ENCODE data around the gene SMIM29.
A peak's percentile ranks its signal among the peaks of the same experiment; 100 is the strongest.

SMIM29 gene

DNA sequence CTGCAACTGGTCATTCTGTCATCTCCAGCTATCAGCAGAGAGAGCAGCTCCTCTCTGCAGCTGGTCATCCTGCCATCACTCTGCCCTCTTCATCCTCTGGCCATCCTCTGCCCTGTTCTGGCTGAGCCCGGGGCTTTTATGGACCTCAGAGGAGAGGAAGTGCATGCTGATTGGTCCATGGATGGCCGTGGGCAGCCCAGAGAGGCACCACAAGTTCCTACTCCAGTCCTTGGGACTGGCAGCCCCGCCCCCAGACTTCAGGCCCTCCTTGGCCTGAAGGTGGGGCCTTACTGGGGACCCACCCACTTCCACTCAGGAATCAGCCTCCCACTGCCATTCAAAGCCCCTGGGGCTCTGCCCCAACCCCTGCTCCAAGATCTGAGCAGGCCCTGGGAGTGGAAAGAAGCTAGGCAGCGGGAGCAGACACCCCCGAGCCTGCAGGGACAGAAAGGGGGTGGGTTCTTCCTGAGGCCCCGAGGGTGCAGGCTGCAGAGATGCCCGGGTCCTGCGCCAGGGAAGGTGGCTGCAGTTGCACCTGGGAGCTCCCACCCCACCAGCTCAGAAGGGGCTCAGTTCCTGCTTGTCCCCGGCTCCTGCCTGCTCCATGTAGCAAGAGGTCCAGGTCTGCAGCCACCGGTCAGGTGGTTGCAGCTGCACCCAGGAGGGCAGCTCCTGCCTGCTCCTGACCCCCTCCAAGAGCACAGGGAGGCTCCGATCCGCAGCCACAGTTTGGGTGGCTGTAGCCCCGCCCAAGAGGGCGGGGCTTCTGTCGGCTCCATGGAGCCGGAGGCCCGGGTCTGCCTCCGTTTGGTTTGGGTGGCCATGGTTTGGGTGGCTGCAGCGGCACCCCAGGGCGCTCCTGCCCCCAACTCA is 46.2 kb downstream of the SMIM29 start:
- H3K4me3 ChIP-seq (replicated peaks; ENCODE audit: low read depth, low read length), result no peak overlapping the region
- no peak for DNase-seq (ENCODE audit: extremely low read depth, insufficient read length)
- H3K27me3 ChIP-seq (replicated peaks; ENCODE audit: control insufficient read depth, insufficient read depth, low read length), result no peaks in the 10 kb centered on the region
- H3K36me3 ChIP-seq (ENCODE audit: control insufficient read depth, insufficient read depth, low read length), result no peaks in the 10 kb centered on the region
- TF ChIP-seq, protein P1, sequence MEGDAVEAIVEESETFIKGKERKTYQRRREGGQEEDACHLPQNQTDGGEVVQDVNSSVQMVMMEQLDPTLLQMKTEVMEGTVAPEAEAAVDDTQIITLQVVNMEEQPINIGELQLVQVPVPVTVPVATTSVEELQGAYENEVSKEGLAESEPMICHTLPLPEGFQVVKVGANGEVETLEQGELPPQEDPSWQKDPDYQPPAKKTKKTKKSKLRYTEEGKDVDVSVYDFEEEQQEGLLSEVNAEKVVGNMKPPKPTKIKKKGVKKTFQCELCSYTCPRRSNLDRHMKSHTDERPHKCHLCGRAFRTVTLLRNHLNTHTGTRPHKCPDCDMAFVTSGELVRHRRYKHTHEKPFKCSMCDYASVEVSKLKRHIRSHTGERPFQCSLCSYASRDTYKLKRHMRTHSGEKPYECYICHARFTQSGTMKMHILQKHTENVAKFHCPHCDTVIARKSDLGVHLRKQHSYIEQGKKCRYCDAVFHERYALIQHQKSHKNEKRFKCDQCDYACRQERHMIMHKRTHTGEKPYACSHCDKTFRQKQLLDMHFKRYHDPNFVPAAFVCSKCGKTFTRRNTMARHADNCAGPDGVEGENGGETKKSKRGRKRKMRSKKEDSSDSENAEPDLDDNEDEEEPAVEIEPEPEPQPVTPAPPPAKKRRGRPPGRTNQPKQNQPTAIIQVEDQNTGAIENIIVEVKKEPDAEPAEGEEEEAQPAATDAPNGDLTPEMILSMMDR (IDR thresholded peaks at IDR 0.05; ENCODE audit: insufficient read depth, low read length, poor library complexity, severe bottlenecking), result no peak

DNA sequence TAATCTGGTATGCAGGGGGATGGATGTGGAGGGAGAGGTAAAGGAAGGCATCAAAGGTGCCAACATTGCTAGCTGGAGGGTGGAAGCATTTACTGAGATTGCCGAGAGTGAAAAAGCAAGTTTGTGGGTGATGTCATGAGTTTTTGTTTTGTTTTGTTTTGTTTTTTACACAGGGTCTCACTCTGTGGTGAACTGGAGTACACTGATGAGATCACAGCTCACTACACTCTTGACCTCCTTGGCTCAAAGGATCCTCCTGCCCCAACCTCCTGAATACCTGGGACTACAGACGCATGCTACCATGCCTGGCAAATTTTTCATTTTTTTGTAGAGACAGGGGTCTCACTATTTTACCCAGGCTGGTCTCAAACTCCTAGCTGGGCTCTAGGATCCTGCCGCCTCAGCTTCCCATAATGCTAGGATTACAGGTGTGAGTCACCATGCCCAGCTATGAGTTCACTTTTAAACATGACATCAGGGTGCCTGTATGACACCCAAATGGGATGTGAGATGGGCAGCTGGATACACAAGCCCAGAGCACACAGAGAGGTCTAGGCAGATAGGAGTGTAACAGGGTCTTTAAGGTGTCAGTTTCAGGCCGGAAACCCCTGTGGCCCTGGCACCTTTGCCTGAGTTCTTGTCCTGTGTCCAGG is 47.2 kb downstream of the SMIM29 start:
- no peaks in the 10 kb centered on the region for H3K27me3 ChIP-seq (replicated peaks; ENCODE audit: control insufficient read depth, insufficient read depth, low read length)
- H3K4me3 ChIP-seq (replicated peaks; ENCODE audit: low read depth, low read length), result no peak overlapping the region
- no peak for DNase-seq (ENCODE audit: extremely low read depth, insufficient read length)
- TF ChIP-seq, protein P1 (IDR thresholded peaks at IDR 0.05; ENCODE audit: insufficient read depth, low read length, poor library complexity, severe bottlenecking), result no peak
- H3K36me3 ChIP-seq (ENCODE audit: control insufficient read depth, insufficient read depth, low read length), result no peaks in the 10 kb centered on the region

GRCh38 chr6:34200340-34200971 is 48.4 kb downstream of the SMIM29 start:
- H3K4me3 ChIP-seq (replicated peaks; ENCODE audit: low read depth, low read length), result no peak overlapping the region
- no peaks in the 10 kb centered on the region for H3K27me3 ChIP-seq (replicated peaks; ENCODE audit: control insufficient read depth, insufficient read depth, low read length)
- no peak for DNase-seq (ENCODE audit: extremely low read depth, insufficient read length)
- H3K36me3 ChIP-seq (ENCODE audit: control insufficient read depth, insufficient read depth, low read length), result no peaks in the 10 kb centered on the region
- TF ChIP-seq, protein P1 (IDR thresholded peaks at IDR 0.05; ENCODE audit: insufficient read depth, low read length, poor library complexity, severe bottlenecking), result no peak

DNA sequence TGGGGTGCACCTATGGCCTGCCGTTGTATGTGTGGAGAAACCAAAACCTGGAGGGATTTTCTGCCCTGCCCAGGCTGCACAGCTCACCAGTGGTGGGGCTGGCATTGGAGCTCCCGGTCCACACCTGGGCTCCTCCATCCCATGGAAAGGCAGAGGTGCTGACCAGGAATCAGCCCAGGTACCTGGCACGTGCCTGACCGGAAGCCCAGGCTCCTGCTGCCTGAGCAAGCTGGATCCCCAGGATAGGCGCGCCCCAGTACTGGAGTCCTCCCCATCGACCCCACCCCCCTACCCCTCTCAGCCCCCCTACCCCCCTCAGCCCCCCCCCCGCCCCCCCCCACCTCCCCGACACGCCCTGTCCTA is 52.0 kb downstream of the SMIM29 start:
- TF ChIP-seq, protein P1 (IDR thresholded peaks at IDR 0.05; ENCODE audit: insufficient read depth, low read length, poor library complexity, severe bottlenecking), result no peak
- peak overlapping the region; percentile 61 for H3K4me3 ChIP-seq (replicated peaks; ENCODE audit: low read depth, low read length)
- no peak for DNase-seq (ENCODE audit: extremely low read depth, insufficient read length)

More for the DNA sequence above, 52.0 kb downstream of the SMIM29 start:
- H3K27me3 ChIP-seq (replicated peaks; ENCODE audit: control insufficient read depth, insufficient read depth, low read length), result no peaks in the 10 kb centered on the region
- H3K36me3 ChIP-seq (ENCODE audit: control insufficient read depth, insufficient read depth, low read length), result no peaks in the 10 kb centered on the region
